SU-DHL-6 (cell line): ENCODE data around the gene USP10.

Source experiments
- H2AFZ ChIP-seq: fragments of 200-600 bp; sonication (generic); 2 replicates; pipeline ENCODE4 v1.6.1; 2014; ENCODE audit warnings: low read depth, mild to moderate bottlenecking, moderate library complexity, mixed read lengths, antibody characterized with exemption, low read length; ENCODE audit not compliant: severe bottlenecking
- H3F3A ChIP-seq: fragments of 200-600 bp; shearing (Covaris generic); 2 replicates; pipeline ENCODE4 v1.6.0; 2016; ENCODE audit warnings: antibody characterized with exemption, mild to moderate bottlenecking; ENCODE audit not compliant: insufficient read depth
- H3K27ac ChIP-seq: fragments of 200-600 bp; sonication (generic); 2 replicates; pipeline ENCODE4 v1.5.1; 2016; ENCODE audit warnings: low read depth, mild to moderate bottlenecking, low read length, moderate library complexity, mixed read lengths
- H3K27me3 ChIP-seq: fragments of 200-600 bp; sonication (generic), shearing (Covaris generic); 2 replicates; pipeline ENCODE4 v1.6.0; 2014; ENCODE audit warnings: mild to moderate bottlenecking, low read length
- H3K36me3 ChIP-seq: fragments of 200-600 bp; sonication (generic); 2 replicates; pipeline ENCODE4 v1.6.1; 2014; ENCODE audit warnings: mild to moderate bottlenecking, low read length, mixed read lengths
- H3K4me2 ChIP-seq: fragments of 300-600, 200-600 bp; shearing (Covaris generic), sonication (generic); 2 replicates; pipeline ENCODE4 v1.6.0; 2014; ENCODE audit warnings: low read length, low read depth, mild to moderate bottlenecking; ENCODE audit not compliant: poor library complexity, severe bottlenecking
- H3K4me3 ChIP-seq: fragments of 200-600 bp; sonication (generic); 2 replicates; pipeline ENCODE4 v1.5.1; 2014; ENCODE audit warnings: antibody characterized with exemption, low read length, mild to moderate bottlenecking, mixed read lengths; ENCODE audit not compliant: insufficient read depth, poor library complexity, severe bottlenecking
- H3K79me2 ChIP-seq: fragments of 200-600 bp; sonication (generic); 2 replicates; pipeline ENCODE4 v1.6.1; 2014; ENCODE audit warnings: mild to moderate bottlenecking, low read length, moderate library complexity; ENCODE audit not compliant: insufficient read depth
- H3K9ac ChIP-seq: fragments of 200-600 bp; sonication (generic); 2 replicates; pipeline ENCODE4 v1.7.0; 2014; ENCODE audit warnings: mild to moderate bottlenecking, low read length
- H3K9me2 ChIP-seq: fragments of 200-600 bp; sonication (generic); replicated peaks from 2 replicates; pipeline ENCODE4 v1.6.1; 2014; ENCODE audit warnings: low read length; ENCODE audit not compliant: insufficient read depth
- H3K9me3 ChIP-seq: fragments of 200-600 bp; sonication (generic); 2 replicates; pipeline ENCODE4 v1.6.1; 2014; ENCODE audit warnings: low read length, mixed read lengths; ENCODE audit not compliant: insufficient read depth
- H4K20me1 ChIP-seq: fragments of 200-600 bp; sonication (generic); 2 replicates; pipeline ENCODE4 v1.6.1; 2014; ENCODE audit warnings: low read depth, mild to moderate bottlenecking, antibody characterized with exemption, low read length, moderate library complexity, mixed read lengths
- EZH2phosphoT487 ChIP-seq: fragments of 200-600 bp; sonication (generic), shearing (Covaris generic); conservative IDR thresholded peaks from 2 replicates; pipeline ENCODE4 v1.6.1; 2018; ENCODE audit warnings: mild to moderate bottlenecking, antibody characterized with exemption, low read length, moderate library complexity, mixed read lengths
- TF ChIP-seq, protein P1 (sequence below): fragments of 200-600 bp; sonication (generic); IDR thresholded peaks from one replicate; pipeline ENCODE4 v1.5.1; 2017; ENCODE audit warnings: antibody characterized with exemption, mild to moderate bottlenecking, low read length, moderate library complexity; ENCODE audit not compliant: insufficient read depth, poor library complexity, severe bottlenecking

The USP10 gene

DNA sequence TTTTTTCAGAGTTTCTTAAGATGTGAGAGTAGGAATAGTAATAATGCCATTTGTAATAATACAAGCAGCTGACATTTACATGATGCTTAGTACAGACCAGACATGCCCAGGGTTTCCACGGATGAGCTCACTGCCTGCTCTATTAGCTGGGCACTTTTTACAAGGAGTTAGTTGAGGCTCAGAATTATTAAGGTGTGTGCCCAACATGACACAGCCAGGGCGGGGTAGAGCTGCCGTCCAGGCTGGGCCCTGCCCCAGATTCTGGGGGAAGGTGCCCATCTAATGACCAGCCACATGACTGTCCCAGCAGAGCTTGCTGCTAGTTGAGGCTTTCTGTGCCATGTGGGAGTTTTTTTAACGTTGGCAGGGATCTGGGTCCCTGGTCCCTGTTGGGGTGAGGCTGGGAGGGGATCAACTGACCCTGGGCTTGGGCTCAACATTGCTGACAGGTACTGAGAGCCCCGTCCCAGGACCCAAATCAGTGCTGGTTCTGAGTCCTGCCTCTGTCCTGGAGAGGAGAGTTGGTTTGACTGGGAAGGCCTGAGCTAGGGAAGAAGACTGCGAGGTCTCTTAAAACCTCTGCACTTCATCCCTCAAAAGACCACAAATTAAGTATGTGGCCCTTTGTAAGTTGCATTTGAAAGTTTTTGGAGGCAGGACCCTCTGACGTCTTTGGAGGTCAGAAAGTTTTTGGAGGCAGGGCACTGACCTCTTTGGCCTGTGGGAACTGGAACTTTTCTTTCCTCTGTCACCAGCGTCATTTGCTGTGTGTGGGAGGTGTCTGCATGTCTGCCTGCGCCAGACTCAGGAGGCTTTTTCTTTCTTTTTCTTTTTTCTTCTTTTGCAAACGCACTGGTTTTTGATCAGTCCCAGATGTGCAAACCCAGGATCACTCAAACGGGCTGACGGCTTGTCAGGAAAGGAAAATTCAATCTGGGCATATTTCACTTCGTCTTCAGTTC is 122.2 kb downstream of the USP10 start:
- H3K27ac ChIP-seq, result no peak overlapping the region
- TF ChIP-seq, protein P1, sequence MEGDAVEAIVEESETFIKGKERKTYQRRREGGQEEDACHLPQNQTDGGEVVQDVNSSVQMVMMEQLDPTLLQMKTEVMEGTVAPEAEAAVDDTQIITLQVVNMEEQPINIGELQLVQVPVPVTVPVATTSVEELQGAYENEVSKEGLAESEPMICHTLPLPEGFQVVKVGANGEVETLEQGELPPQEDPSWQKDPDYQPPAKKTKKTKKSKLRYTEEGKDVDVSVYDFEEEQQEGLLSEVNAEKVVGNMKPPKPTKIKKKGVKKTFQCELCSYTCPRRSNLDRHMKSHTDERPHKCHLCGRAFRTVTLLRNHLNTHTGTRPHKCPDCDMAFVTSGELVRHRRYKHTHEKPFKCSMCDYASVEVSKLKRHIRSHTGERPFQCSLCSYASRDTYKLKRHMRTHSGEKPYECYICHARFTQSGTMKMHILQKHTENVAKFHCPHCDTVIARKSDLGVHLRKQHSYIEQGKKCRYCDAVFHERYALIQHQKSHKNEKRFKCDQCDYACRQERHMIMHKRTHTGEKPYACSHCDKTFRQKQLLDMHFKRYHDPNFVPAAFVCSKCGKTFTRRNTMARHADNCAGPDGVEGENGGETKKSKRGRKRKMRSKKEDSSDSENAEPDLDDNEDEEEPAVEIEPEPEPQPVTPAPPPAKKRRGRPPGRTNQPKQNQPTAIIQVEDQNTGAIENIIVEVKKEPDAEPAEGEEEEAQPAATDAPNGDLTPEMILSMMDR, result no peak
- TF ChIP-seq EZH2phosphoT487, result no peak
- no peak overlapping the region for H3K9ac ChIP-seq
- H3K9me2 ChIP-seq, result no peaks in the 10 kb centered on the region
- H3K9me3 ChIP-seq, result no peaks in the 10 kb centered on the region
- H3K36me3 ChIP-seq, result no peaks in the 10 kb centered on the region
- H3F3A ChIP-seq, result no peaks in the 10 kb centered on the region
- H3K4me2 ChIP-seq, result no peak overlapping the region
- H3K79me2 ChIP-seq, result no peaks in the 10 kb centered on the region
- H3K27me3 ChIP-seq, result no peaks in the 10 kb centered on the region
- H4K20me1 ChIP-seq, result no peaks in the 10 kb centered on the region
- no peak overlapping the region for H3K4me3 ChIP-seq
- no peak overlapping the region for H2AFZ ChIP-seq

DNA sequence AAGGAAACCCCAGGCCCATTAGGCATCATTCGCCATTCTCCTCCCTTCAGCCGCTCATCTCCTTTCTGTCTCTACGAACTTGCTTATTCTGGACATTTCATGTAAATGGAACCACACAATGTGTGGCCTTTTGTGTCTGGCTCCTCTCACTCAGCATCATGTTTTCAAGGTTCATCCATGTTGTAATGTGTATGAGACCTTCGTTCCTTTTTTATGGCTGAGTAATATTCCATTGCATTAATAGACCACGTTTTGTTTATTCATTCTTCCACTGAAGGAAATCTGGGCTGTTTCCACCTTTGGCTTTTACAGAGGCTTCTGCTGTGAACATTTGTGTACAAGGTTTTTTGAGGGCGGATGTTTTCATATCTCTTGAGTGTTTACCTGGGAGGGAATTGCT is 123.2 kb downstream of the USP10 start:
- no peak overlapping the region for H3K4me3 ChIP-seq
- no peaks in the 10 kb centered on the region for H3K79me2 ChIP-seq
- H3K9me3 ChIP-seq, result no peaks in the 10 kb centered on the region
- no peaks in the 10 kb centered on the region for H3K36me3 ChIP-seq
- no peak overlapping the region for H3K4me2 ChIP-seq
- no peaks in the 10 kb centered on the region for H3K9me2 ChIP-seq
- no peak overlapping the region for H3K9ac ChIP-seq
- no peaks in the 10 kb centered on the region for H3F3A ChIP-seq
- TF ChIP-seq, protein P1, result no peak
- no peak for TF ChIP-seq EZH2phosphoT487
- H3K27me3 ChIP-seq, result no peaks in the 10 kb centered on the region
- H4K20me1 ChIP-seq, result no peaks in the 10 kb centered on the region
- H3K27ac ChIP-seq, result no peak overlapping the region
- no peak overlapping the region for H2AFZ ChIP-seq

DNA sequence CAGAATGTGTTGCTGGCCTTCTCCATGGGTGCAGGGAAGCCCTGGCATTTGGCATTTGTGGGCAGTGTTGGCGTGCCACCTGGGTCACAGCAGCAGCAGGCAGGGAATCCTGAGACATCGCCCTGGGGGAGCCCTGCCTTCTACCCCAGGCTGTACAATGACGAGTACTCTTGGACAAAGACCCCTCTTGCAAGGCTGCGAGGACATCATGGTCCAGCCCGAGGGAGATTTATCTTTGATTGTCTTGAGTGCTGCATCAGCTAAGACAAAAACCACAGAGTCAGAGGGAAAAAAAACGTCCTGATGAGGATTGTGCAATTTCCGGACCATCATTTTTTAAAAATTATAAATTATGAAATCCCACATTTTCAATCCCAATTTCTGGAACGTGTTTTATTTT is 123.7 kb downstream of the USP10 start:
- Histone ChIP-seq H3K27ac (no peak overlapping the region), H3K9me2 (no peaks in the 10 kb centered on the region), H2AFZ (no peak overlapping the region), H3K79me2 (no peaks in the 10 kb centered on the region), H3K9me3 (no peaks in the 10 kb centered on the region), H4K20me1 (no peaks in the 10 kb centered on the region), H3K9ac (no peak overlapping the region), H3F3A (no peaks in the 10 kb centered on the region), H3K27me3 (no peaks in the 10 kb centered on the region), H3K36me3 (no peaks in the 10 kb centered on the region), H3K4me3 (no peak overlapping the region), H3K4me2 (no peak overlapping the region)
- TF ChIP-seq, protein P1, result no peak
- TF ChIP-seq EZH2phosphoT487, result no peak
